Activated CD4-positive, alpha-beta memory T cell treated with anti-CD3 and anti-CD28 coated beads, Interleukin-2, amount 10 ng/mL, durations not matched to agents 7 days and 5 days (primary cell): ENCODE results near the gene MICAL2. TPM values are rescaled to one million over a fixed set of nuclear protein-coding genes. Genes with fewer than 3 reads are reported as not detected.

ENCODE experiments used
- CTCF ChIA-PET: fragments of 350-600 bp; sonication (Branson Sonifier 250); formaldehyde crosslinking; loops from one replicate; lab custom pipeline; 2021; ENCODE audit warnings: antibody characterized with exemption, inconsistent platforms; lab: Charles Lee
- POLR2A ChIA-PET: fragments of 350-600 bp; sonication (Branson Sonifier 250); formaldehyde crosslinking; loops from one replicate; lab custom pipeline; 2021; ENCODE audit warnings: antibody characterized with exemption; lab: Charles Lee
- DNase-seq: peaks from one replicate; pipeline ENCODE4 v3.0.0-alpha.2; 2020
- H3K27ac Mint-ChIP-seq: one replicate; pipeline ENCODE4 v1.8.0; 2021; ENCODE audit warnings: mild to moderate bottlenecking, mixed read lengths
- H3K27me3 Mint-ChIP-seq: one replicate; pipeline ENCODE4 v1.8.0; 2021; ENCODE audit warnings: mixed read lengths
- H3K36me3 Mint-ChIP-seq: one replicate; pipeline ENCODE4 v1.8.0; 2021; ENCODE audit warnings: low read depth, mixed read lengths
- H3K4me1 Mint-ChIP-seq: one replicate; pipeline ENCODE4 v1.8.0; 2021; ENCODE audit warnings: mixed read lengths
- H3K4me3 Mint-ChIP-seq: one replicate; pipeline ENCODE4 v1.8.0; 2021; ENCODE audit warnings: mild to moderate bottlenecking, mixed read lengths
- H3K9me3 Mint-ChIP-seq: one replicate; pipeline ENCODE4 v1.8.0; 2021; ENCODE audit warnings: mixed read lengths
- total RNA-seq, 2 experiments: library from RNA; stranded (reverse); gene quantifications; one replicate each; pipeline ENCODE4 v1.2.3, GENCODE V29; 2021

The MICAL2 gene
- total RNA-seq, 2 experiments from 2014 or later = 135 to 143 TPM

DNA sequence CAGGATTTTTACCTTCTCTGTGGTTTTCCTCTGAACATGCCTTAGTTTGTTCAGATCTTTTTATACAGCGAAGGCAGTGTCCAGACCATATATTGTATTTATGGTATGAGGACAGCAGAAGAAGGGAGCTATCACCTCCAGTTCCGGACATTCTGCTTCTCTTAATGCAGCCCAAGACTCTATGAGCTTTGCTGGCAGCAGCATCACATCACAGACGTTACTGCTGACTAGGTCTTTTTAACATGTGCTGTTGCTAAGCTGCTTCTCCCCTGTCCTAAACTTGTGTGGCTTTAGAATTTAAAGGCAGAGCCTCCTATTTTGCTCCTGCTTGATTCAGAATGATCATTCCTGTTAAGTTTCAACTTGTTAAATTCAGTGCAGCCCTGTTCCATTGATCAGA is 13.4 kb downstream of the MICAL2 start:
- no peak overlapping the region for H3K4me3 Mint-ChIP-seq
- CTCF ChIA-PET = interaction anchor here (0.6 to 3.4 kb wide), 5 partner anchors 11 to 113 kb away, joined by 3 to 12 read pairs (median 3); no protein-coding TSS in a partner anchor
- POLR2A ChIA-PET = interaction anchor here (1.0 to 2.5 kb wide), 3 partner anchors 14 to 113 kb away, joined by 3 to 8 read pairs (median 5); partner anchors contain the start of gene MICAL2
- no peak for DNase-seq
- H3K4me1 Mint-ChIP-seq = peaks cover 79% of the 10 kb centered on the region
- H3K27me3 Mint-ChIP-seq = no peaks in the 10 kb centered on the region
- no peak overlapping the region for H3K27ac Mint-ChIP-seq
- no peaks in the 10 kb centered on the region for H3K9me3 Mint-ChIP-seq
- peaks cover 12% of the 10 kb centered on the region for H3K36me3 Mint-ChIP-seq

DNA sequence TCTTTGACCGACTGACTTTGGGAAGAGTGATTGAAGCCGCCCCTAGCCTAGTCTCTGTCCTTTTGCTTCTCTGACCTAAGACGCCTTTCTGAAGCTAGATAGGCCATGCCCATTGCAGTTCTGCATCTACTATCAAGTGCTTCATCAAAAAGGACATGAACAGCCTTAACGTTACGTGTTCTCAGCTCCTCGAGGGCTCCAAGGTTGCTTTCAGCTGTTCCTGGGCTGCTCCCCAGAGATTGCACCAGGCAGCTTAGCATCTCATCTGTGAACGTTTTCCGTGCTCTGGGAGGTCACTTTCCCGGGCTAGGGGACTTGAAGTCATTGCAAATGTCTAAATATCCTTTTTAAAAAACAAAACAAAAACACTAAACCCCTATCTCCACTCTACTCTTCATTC is 13.9 kb downstream of the MICAL2 start:
- Mint-ChIP-seq H3K4me3 (no peak overlapping the region), H3K36me3 (peaks cover 12% of the 10 kb centered on the region), H3K9me3 (no peaks in the 10 kb centered on the region), H3K27ac (no peak overlapping the region), H3K27me3 (no peaks in the 10 kb centered on the region), H3K4me1 (peaks cover 80% of the 10 kb centered on the region)
- ChIA-PET POLR2A (interaction anchor here (1.0 to 2.5 kb wide), 3 partner anchors 14 to 112 kb away, joined by 3 to 8 read pairs (median 5); partner anchors contain the start of gene MICAL2), CTCF (interaction anchor here (0.6 to 3.4 kb wide), 4 partner anchors 32 to 112 kb away, joined by 3 to 12 read pairs (median 4); no protein-coding TSS in a partner anchor)
- no peak for DNase-seq

GRCh38 chr11:12125609-12126149 is 15.3 kb downstream of the MICAL2 start:
- H3K4me1 Mint-ChIP-seq = peaks cover 84% of the 10 kb centered on the region
- DNase-seq = no peak
- no peak overlapping the region for H3K27ac Mint-ChIP-seq
- H3K36me3 Mint-ChIP-seq = peaks cover 12% of the 10 kb centered on the region
- H3K9me3 Mint-ChIP-seq = no peaks in the 10 kb centered on the region
- no peak overlapping the region for H3K4me3 Mint-ChIP-seq
- no peaks in the 10 kb centered on the region for H3K27me3 Mint-ChIP-seq
- ChIA-PET CTCF (no interaction called here), POLR2A (interaction anchor here (1.2 to 2.5 kb wide), 3 partner anchors 15 to 98 kb away, joined by 3 to 8 read pairs (median 5); partner anchors contain the start of gene MICAL2)

DNA sequence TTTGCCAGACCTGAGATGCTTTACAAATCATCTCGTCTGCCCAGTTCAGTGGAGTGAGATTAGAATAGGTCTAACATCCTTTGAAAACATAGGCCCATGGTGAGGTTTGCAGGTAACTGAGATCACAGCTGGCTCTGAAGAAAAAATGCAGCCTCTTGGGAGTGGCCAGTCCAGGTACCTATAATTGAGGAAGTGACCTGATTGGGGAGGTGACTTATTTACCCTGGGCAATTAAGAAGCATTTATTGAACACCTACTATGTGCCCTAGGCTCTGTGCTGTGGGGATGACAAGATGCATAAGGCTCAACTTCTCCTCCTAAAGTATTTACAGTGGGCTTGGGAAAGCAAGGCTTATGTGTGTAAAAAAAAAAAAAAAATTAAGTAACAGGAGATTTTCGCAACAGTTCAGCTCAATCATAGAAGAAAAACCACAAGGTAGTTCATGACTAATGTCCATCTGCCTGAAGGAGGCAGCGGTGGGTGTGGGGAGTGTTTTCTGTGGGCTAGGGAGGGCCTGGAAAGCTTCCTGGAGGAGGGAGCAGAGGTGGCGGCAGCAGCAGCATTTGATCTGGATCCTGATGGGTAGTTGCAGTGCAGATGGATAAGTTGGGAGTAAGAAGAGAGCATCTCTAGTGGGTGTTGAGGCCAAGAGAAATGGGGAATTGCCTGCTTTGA is 16.1 kb downstream of the MICAL2 start:
- Mint-ChIP-seq H3K27me3 (no peaks in the 10 kb centered on the region), H3K9me3 (no peaks in the 10 kb centered on the region), H3K27ac (no peak overlapping the region), H3K36me3 (peaks cover 14% of the 10 kb centered on the region), H3K4me3 (no peak overlapping the region), H3K4me1 (peaks cover 83% of the 10 kb centered on the region)
- ChIA-PET CTCF (interaction anchor here (1.2 to 1.7 kb wide), 2 partner anchors 12 to 98 kb away, joined by 4 read pairs; no protein-coding TSS in a partner anchor), POLR2A (interaction anchor here (0.8 to 2.1 kb wide), 4 partner anchors 17 to 97 kb away, joined by 3 to 5 read pairs (median 4); no protein-coding TSS in a partner anchor)
- no peak for DNase-seq

- peaks cover 15% of the 10 kb centered on the region for H3K36me3 Mint-ChIP-seq
- no peaks in the 10 kb centered on the region for H3K27me3 Mint-ChIP-seq
- DNase-seq = no peak
- ChIA-PET POLR2A (interaction anchor here (0.8 to 2.1 kb wide), 3 partner anchors 18 to 52 kb away, joined by 3 to 5 read pairs (median 3); no protein-coding TSS in a partner anchor), CTCF (interaction anchor here (1.2 to 2.5 kb wide), 3 partner anchors 11 to 109 kb away, joined by 4 to 6 read pairs (median 4); no protein-coding TSS in a partner anchor)
- H3K4me3 Mint-ChIP-seq = no peak overlapping the region
- no peaks in the 10 kb centered on the region for H3K9me3 Mint-ChIP-seq
- H3K27ac Mint-ChIP-seq = no peak overlapping the region
- peaks cover 82% of the 10 kb centered on the region for H3K4me1 Mint-ChIP-seq
Observed at GRCh38 chr11:12127206-12127898, 17.0 kb downstream of the MICAL2 start.

DNA sequence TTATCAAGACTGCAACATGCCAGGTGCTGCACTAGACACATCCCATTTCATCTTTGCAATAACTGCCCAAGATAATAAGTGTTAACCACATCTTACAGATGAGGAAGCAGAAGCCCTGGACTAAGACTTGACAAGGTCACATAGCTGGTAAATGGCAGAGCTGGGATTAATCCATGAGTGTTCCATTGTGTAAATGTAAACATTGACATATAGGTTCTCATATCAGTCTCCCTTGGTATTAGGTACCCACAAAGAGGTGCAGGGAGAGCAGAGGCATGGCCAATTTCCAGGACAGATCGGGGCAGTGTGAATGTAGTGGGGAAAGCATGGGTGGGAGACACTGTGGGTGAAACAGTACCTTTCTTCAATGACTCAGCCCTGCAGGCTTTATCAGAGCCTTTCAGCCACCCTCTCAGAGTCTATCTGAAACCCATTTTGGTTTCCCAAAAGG is 17.9 kb downstream of the MICAL2 start:
- CTCF ChIA-PET = interaction anchor here (2.5 kb wide), 1 partner anchor 108 kb away, joined by 6 read pairs; no protein-coding TSS in a partner anchor

GRCh38 chr11:12129227-12129626 is 18.8 kb downstream of the MICAL2 start:
- Mint-ChIP-seq H3K4me3 (no peak overlapping the region), H3K27me3 (no peaks in the 10 kb centered on the region), H3K27ac (no peak overlapping the region), H3K4me1 (peaks cover 85% of the 10 kb centered on the region), H3K9me3 (no peaks in the 10 kb centered on the region), H3K36me3 (peaks cover 20% of the 10 kb centered on the region)
- ChIA-PET POLR2A (no interaction called here), CTCF (interaction anchor here (0.6 to 2.5 kb wide), 2 partner anchors 107 to 1198 kb away, joined by 4 to 6 read pairs; no protein-coding TSS in a partner anchor)
- no peak for DNase-seq

More for the DNA sequence above, 17.9 kb downstream of the MICAL2 start:
- no peak for DNase-seq
- H3K27ac Mint-ChIP-seq = no peak overlapping the region
- POLR2A ChIA-PET = no interaction called here
- no peaks in the 10 kb centered on the region for H3K9me3 Mint-ChIP-seq
- H3K4me1 Mint-ChIP-seq = peaks cover 85% of the 10 kb centered on the region
- no peaks in the 10 kb centered on the region for H3K27me3 Mint-ChIP-seq
- no peak overlapping the region for H3K4me3 Mint-ChIP-seq
- H3K36me3 Mint-ChIP-seq = peaks cover 16% of the 10 kb centered on the region

DNA sequence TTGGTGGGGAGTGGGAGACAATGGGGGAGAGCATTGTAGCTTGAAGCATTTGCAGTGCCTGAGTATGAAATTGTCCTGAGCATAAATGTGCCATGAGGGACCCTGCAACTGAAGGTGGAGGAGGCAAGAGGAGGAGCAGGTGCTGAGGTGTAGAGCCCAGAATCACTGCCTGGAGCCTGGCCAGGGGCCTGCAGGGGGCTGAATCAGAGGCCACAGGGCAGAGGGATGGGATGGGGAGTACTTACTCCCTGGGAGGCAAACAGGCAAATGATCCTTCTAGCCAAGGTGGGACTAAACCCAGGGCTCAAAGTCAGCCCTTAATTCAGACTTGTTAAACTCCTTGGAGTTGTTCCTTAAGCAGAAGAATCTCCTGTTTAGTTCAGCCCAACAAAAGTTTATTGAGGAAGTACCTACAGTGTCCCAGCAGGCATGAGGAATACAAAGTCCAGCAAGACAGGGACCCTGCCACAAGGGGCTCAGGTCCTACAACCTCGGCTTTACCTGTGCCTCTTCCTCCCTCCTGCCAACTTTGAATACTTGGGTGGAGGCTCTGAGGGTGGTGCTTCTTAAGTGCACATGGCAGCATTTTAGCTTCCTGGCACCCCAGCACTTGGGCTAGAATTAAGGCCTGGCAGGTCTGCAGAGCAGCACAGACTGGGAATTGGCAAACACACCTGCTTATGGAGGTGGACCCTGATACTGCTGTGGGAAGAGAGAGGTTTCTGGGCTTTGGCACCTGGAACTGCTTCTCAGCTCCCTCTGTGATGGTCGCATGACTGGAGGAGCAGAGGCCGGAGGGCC is 20.0 kb downstream of the MICAL2 start:
- DNase-seq = no peak
- H3K27ac Mint-ChIP-seq = peak overlapping the region; percentile 18
- H3K4me3 Mint-ChIP-seq = no peak overlapping the region
- no peaks in the 10 kb centered on the region for H3K9me3 Mint-ChIP-seq
- H3K36me3 Mint-ChIP-seq = peaks cover 21% of the 10 kb centered on the region
- H3K27me3 Mint-ChIP-seq = no peaks in the 10 kb centered on the region
- peaks cover 77% of the 10 kb centered on the region for H3K4me1 Mint-ChIP-seq
- ChIA-PET POLR2A (interaction anchor here (2.1 kb wide), 1 partner anchor 94 kb away, joined by 6 read pairs; no protein-coding TSS in a partner anchor), CTCF (interaction anchor here (0.6 kb wide), 1 partner anchor 1199 kb away, joined by 4 read pairs; no protein-coding TSS in a partner anchor)

GRCh38 chr11:12131943-12132789 is 21.8 kb downstream of the MICAL2 start:
- POLR2A ChIA-PET = interaction anchor here (1.2 to 2.1 kb wide), 3 partner anchors 64 to 93 kb away, joined by 3 to 6 read pairs (median 3); no protein-coding TSS in a partner anchor
- DNase-seq = no peak
- H3K27me3 Mint-ChIP-seq = no peaks in the 10 kb centered on the region
- H3K4me1 Mint-ChIP-seq = peaks cover 62% of the 10 kb centered on the region
- CTCF ChIA-PET = no interaction called here
- no peaks in the 10 kb centered on the region for H3K9me3 Mint-ChIP-seq
- peaks cover 15% of the 10 kb centered on the region for H3K36me3 Mint-ChIP-seq
- peak overlapping the region; percentile 21 for H3K27ac Mint-ChIP-seq
- H3K4me3 Mint-ChIP-seq = no peak overlapping the region

- peaks cover 12% of the 10 kb centered on the region for H3K36me3 Mint-ChIP-seq
- CTCF ChIA-PET = no interaction called here
- H3K4me3 Mint-ChIP-seq = no peak overlapping the region
- peaks cover 60% of the 10 kb centered on the region for H3K4me1 Mint-ChIP-seq
- no peak for DNase-seq
- no peaks in the 10 kb centered on the region for H3K9me3 Mint-ChIP-seq
- POLR2A ChIA-PET = interaction anchor here (1.2 to 1.5 kb wide), 2 partner anchors 63 to 65 kb away, joined by 3 read pairs; no protein-coding TSS in a partner anchor
- H3K27ac Mint-ChIP-seq = peak overlapping the region; percentile 21
- no peaks in the 10 kb centered on the region for H3K27me3 Mint-ChIP-seq
Observed at GRCh38 chr11:12132790-12133145, 22.4 kb downstream of the MICAL2 start.
